Type B pancreatic cell (in vitro differentiated cells): Measurements from ENCODE around the gene NT5C2. TPM values are rescaled to one million over a fixed set of nuclear protein-coding genes. Genes with fewer than 3 reads are reported as not detected.

Experiments
- DNase-seq: peaks from one replicate; pipeline ENCODE4 v3.0.0; 2021; ENCODE audit warnings: mixed read lengths; ENCODE audit not compliant: unreplicated experiment; ENCODE audit errors: extremely low spot score
- H3K27ac Mint-ChIP-seq: 2 replicates; pipeline ENCODE4 v1.8.0; 2021; ENCODE audit warnings: mild to moderate bottlenecking, mixed read lengths
- H3K27me3 Mint-ChIP-seq: 2 replicates; pipeline ENCODE4 v1.8.0; 2021; ENCODE audit warnings: mixed read lengths
- H3K36me3 Mint-ChIP-seq: 2 replicates; pipeline ENCODE4 v1.8.0; 2021; ENCODE audit warnings: mixed read lengths
- H3K4me1 Mint-ChIP-seq: one replicate; pipeline ENCODE4 v1.8.0; 2021; ENCODE audit warnings: mixed read lengths; ENCODE audit not compliant: unreplicated experiment
- H3K4me3 Mint-ChIP-seq: 2 replicates; pipeline ENCODE4 v1.8.0; 2021; ENCODE audit warnings: mild to moderate bottlenecking, mixed read lengths
- H3K9me3 Mint-ChIP-seq: 2 replicates; pipeline ENCODE4 v1.8.0; 2021; ENCODE audit warnings: mixed read lengths
- total RNA-seq: library from RNA; stranded (reverse); gene quantifications from 2 replicates; pipeline ENCODE4 v1.2.1, GENCODE V29; 2021; ENCODE audit warnings: low replicate concordance
- TF ChIP-seq, protein P1 (sequence below): fragments of 200-600 bp; sonication (generic); conservative IDR thresholded peaks from 2 replicates; pipeline ENCODE4 v1.5.0; 2021; ENCODE audit warnings: antibody characterized with exemption, mild to moderate bottlenecking

The NT5C2 gene
- total RNA-seq, 1 donor from 2014 or later, result 96.5 TPM

- Mint-ChIP-seq H3K4me3 (no peak overlapping the region), H3K27ac (no peak overlapping the region), H3K4me1 (no peaks in the 10 kb centered on the region), H3K9me3 (no peaks in the 10 kb centered on the region), H3K36me3 (peaks cover 19% of the 10 kb centered on the region), H3K27me3 (no peaks in the 10 kb centered on the region)
- TF ChIP-seq, protein P1, sequence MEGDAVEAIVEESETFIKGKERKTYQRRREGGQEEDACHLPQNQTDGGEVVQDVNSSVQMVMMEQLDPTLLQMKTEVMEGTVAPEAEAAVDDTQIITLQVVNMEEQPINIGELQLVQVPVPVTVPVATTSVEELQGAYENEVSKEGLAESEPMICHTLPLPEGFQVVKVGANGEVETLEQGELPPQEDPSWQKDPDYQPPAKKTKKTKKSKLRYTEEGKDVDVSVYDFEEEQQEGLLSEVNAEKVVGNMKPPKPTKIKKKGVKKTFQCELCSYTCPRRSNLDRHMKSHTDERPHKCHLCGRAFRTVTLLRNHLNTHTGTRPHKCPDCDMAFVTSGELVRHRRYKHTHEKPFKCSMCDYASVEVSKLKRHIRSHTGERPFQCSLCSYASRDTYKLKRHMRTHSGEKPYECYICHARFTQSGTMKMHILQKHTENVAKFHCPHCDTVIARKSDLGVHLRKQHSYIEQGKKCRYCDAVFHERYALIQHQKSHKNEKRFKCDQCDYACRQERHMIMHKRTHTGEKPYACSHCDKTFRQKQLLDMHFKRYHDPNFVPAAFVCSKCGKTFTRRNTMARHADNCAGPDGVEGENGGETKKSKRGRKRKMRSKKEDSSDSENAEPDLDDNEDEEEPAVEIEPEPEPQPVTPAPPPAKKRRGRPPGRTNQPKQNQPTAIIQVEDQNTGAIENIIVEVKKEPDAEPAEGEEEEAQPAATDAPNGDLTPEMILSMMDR, result no peak
- no peak for DNase-seq
Observed at GRCh38 chr10:103100620-103101019, 92.5 kb downstream of the NT5C2 start.

- H3K27me3 Mint-ChIP-seq, result no peaks in the 10 kb centered on the region
- H3K4me3 Mint-ChIP-seq, result no peak overlapping the region
- no peak overlapping the region for H3K27ac Mint-ChIP-seq
- no peaks in the 10 kb centered on the region for H3K9me3 Mint-ChIP-seq
- H3K36me3 Mint-ChIP-seq, result peaks cover 28% of the 10 kb centered on the region
- H3K4me1 Mint-ChIP-seq, result no peaks in the 10 kb centered on the region
- TF ChIP-seq, protein P1, result no peak
- DNase-seq, result no peak
Observed at GRCh38 chr10:103098240-103098639, 94.8 kb downstream of the NT5C2 start.

- TF ChIP-seq, protein P1, result no peak
- H3K9me3 Mint-ChIP-seq, result no peaks in the 10 kb centered on the region
- H3K27ac Mint-ChIP-seq, result no peak overlapping the region
- peaks cover 32% of the 10 kb centered on the region for H3K36me3 Mint-ChIP-seq
- DNase-seq, result no peak
- H3K4me3 Mint-ChIP-seq, result no peak overlapping the region
- no peaks in the 10 kb centered on the region for H3K27me3 Mint-ChIP-seq
- H3K4me1 Mint-ChIP-seq, result no peaks in the 10 kb centered on the region
Observed at GRCh38 chr10:103096130-103096529, 96.9 kb downstream of the NT5C2 start.

GRCh38 chr10:103095005-103095404 is 98.1 kb downstream of the NT5C2 start:
- Mint-ChIP-seq H3K27me3 (no peaks in the 10 kb centered on the region), H3K4me3 (no peak overlapping the region), H3K27ac (no peak overlapping the region), H3K4me1 (no peaks in the 10 kb centered on the region), H3K36me3 (peaks cover 40% of the 10 kb centered on the region), H3K9me3 (no peaks in the 10 kb centered on the region)
- TF ChIP-seq, protein P1, result no peak
- no peak for DNase-seq

DNA sequence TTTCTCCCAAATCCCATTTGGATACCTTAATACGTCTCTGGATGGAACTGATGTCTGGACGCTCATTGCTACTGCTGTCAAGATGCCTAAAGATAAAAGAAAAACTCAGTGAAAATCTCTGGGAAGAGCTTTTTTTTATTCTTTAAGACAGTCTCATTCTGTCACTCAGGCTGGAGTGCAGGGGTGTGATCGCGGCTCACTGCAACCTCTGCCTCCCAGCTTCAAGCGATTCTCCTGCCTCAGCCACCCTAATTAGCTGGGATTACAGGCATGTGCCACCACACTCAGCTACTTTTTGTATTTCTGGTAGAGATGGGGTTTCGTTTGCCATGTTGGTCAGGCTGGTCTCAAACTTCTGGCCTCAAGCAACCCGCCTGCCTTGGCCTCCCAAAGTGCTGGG is 102.2 kb downstream of the NT5C2 start:
- TF ChIP-seq, protein P1, result no peak
- no peak overlapping the region for H3K4me3 Mint-ChIP-seq
- H3K36me3 Mint-ChIP-seq, result peaks cover 55% of the 10 kb centered on the region
- no peaks in the 10 kb centered on the region for H3K9me3 Mint-ChIP-seq
- H3K27me3 Mint-ChIP-seq, result no peaks in the 10 kb centered on the region
- no peak overlapping the region for H3K27ac Mint-ChIP-seq
- H3K4me1 Mint-ChIP-seq, result no peaks in the 10 kb centered on the region
- no peak for DNase-seq

DNA sequence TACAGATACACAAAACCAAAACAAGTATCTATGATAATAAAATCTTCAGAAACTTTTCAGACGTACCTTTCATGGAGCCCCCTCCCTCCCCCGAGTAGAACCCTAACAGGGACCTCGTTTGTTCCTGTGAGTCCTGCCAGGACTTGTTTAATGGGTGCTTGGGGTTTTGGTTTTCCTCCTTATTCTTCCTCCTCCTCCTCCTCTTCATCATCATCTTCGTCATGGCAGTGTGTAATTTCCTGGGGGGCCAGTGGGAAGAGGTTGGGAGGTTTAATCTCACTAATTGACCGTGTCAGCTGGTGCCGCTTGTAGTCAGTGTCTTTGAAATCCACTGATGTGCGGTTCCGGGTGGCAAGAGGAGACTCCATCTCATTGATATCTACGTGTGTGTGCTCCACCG is 103.6 kb downstream of the NT5C2 start:
- Mint-ChIP-seq H3K27ac (no peak overlapping the region), H3K36me3 (peaks cover 57% of the 10 kb centered on the region), H3K9me3 (no peaks in the 10 kb centered on the region), H3K4me1 (no peaks in the 10 kb centered on the region), H3K27me3 (no peaks in the 10 kb centered on the region), H3K4me3 (no peak overlapping the region)
- TF ChIP-seq, protein P1, result no peak
- DNase-seq, result no peak
